GM18907 (cell line): ENCODE results near the gene PCBD2.
"Not testable (repeated sequence)": the region's sequence is repeated elsewhere in the genome, so short reads cannot be mapped to it uniquely, and the experiment has no call there.

ENCODE experiments used
- ATAC-seq: cut with Tn5 transposase; IDR thresholded peaks from one replicate; pipeline ENCODE4 v1.9.1; 2021; ENCODE audit warnings: mild to moderate bottlenecking, moderate library complexity; ENCODE audit not compliant: unreplicated experiment

The PCBD2 gene

DNA sequence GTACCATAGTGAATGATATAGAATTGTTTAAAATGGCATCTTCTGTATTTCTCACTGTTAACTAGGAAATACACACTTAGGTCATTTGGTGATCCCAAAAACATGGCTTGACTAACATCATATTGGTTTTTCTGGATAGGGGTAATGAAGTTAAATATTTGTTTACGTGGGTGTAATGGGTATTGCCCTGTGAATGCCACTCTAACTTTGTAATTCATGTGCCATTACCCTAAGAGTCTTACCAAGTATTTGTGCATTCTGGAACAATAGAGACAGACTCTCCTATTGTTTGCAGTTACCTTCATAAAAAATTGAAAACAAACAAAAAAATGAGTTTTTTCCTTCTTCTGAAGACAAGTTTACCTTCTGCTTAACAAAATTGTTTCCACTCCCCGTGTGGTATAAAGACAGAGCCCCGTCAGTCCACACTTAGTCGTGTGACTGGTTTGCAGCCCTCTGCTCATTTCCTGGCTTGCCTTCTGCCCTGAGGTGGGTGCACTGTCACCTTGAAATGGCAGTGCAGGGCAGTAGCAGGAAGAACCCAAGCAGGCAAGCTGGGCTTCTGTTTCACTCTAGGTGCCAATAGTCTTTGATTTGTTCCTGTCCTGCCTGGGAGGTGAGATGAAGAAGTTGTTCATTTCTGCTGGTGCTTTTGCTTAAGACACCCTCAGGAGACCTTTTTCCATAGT, 53.1 kb downstream of the PCBD2 start:
- no peak for ATAC-seq

- ATAC-seq, result no peak
These were observed 53.8 kb downstream of the PCBD2 start for GRCh38 chr5:134958755-134959154.

GRCh38 chr5:134963098-134963497, 58.2 kb downstream of the PCBD2 start:
- ATAC-seq, result no peak

DNA sequence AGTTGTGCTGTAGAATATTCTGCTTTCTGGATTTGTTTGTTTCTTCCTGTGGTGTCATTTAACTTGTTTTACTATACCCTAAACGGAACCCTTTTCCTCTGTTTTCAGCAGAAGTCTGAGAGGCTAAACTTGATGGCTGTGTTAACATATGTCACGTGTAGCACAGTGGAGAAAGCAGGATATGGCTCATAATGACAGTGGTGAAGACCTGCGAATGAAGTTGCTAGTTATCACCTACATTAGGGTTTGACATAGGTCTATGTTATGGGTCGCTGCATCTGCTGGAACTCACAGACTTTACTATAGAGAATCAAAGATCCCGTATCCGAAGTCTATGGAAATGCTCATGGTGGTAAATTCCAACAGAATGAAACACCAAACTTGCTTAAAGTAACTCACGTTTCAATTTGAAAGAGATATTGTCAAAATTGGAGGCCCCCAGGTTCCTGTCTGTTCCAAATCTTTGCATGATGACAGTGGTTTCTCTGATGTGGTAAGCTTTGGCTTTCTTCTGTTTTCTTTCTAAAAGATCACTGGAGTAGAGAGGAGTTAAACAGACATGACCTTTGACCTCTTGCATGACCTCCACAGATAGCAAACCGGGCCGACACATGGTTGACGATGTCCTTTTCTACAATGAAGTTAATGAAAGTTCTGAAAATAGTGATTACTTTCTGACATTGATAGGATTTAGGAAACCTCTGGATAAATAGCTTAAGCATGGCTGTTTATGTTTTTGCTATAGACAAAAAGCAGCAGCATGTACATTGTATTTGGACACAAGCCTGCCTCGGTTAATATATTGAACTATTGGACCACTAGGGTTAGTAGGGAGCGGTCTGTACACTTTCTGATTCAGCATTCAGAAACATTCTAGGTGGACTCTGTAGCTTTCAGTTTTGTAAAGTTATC, 59.7 kb downstream of the PCBD2 start:
- ATAC-seq, result no peak

GRCh38 chr5:134965271-134965825, 60.4 kb downstream of the PCBD2 start:
- no peak for ATAC-seq

DNA sequence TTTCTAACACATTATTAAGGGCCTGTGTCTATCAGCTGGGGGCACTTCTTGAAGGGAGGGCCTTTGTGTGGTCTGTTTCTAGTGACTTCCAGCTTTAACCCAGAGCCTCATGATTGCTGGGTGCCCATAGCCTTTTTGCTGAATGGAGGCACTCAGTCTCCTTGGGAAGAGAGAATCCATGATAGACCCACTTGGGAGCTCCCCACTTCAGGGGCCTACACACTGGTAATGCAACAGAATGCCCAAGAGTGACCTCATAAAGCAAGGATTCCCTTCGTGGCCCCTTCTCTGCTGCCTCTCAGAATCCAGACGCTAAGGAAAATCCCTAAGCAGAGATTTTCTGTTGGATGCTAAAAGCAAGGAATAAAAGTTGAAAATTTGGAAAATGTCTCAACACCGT, 62.7 kb downstream of the PCBD2 start, which contains the start of gene CATSPER3:
Gene CATSPER3 (plus strand): TSS at position 301 of the 400 bp plus-strand sequence. CDS start 85 bp downstream, at position 386.
- ATAC-seq, result no peak

DNA sequence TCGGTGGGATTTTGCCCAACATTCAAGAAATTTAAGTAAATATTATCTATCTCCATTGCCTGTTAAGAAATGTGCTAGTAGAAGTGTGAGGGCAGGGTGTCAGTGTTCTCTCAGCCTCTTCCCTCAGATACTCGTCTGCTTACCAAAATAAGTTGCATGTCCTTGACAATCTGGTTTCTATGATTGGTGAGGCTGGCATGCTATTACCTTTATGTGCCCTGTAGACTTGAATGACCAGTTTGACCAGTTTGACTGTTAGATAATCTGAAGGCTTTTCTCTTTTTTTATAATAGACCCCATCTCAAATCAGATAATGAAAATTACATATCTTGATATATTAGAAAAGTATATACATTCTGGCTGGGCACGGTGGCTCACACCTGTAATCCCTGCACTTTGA, 63.1 kb downstream of the PCBD2 start:
- no peak for ATAC-seq

- ATAC-seq, result no peak
These were observed 64.2 kb downstream of the PCBD2 start for GRCh38 chr5:134969166-134969565.

- ATAC-seq, result peak; percentile 84
These were observed 70.3 kb downstream of the PCBD2 start for GRCh38 chr5:134975078-134975715.

GRCh38 chr5:134975843-134976242, 70.9 kb downstream of the PCBD2 start:
- ATAC-seq, result no peak

DNA sequence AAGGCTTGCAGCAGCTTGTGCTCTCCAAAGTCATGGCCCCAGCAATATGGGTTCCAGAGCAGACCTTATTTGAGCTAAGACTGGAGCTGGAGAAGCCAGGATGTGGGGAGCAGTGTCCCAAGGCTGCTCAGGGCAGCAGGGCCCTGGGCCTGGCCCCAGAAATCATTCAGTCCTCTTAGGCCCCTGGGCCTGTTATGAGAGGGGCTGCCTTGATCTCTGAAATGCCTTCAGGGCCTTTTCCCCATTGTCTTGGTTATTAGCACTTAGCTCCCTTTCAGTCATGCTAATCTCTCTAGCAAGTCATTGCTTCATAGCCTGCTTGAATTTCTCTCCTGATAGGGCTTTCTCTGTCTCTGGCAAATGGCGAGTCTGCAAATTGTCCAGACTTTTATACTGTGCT, 71.9 kb downstream of the PCBD2 start:
- no peak for ATAC-seq

DNA sequence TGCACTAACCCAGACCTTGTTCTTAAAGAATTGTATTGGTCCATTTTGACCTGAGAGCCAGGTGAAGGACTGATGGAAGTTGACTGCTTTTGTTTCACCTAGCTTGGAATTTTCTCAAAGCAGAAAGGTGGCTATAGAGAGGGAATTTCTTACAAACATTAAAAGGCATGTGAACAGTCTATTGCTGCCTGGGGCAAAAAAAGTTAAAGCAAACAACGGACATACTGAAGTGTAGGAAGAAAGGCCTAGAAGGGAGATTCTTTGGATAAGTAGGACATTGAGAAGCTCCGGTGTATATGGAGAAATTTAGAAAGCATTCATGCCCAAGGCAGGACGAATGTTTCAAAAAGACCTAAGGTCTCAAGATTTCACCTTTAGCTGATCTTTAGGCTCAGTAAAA, 74.5 kb downstream of the PCBD2 start:
- no peak for ATAC-seq

DNA sequence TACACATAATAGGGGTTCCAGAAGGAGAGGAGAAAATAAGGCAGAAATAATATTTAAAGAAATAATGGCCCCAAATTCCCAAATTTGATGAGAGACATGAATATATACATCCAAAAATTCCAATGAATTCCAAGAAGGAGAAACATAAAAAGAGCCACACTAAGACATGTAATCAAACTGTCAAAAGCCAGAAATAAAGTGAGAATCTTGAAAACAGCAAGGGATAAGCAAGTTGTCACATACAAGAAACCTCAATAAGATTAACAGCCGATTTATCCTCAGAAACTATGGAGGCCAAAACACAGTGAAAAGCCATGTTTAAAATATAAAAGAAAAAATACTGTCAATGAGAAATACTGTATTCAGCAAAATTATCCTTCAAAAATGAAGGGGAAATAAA, 77.3 kb downstream of the PCBD2 start:
- ATAC-seq, result no peak

DNA sequence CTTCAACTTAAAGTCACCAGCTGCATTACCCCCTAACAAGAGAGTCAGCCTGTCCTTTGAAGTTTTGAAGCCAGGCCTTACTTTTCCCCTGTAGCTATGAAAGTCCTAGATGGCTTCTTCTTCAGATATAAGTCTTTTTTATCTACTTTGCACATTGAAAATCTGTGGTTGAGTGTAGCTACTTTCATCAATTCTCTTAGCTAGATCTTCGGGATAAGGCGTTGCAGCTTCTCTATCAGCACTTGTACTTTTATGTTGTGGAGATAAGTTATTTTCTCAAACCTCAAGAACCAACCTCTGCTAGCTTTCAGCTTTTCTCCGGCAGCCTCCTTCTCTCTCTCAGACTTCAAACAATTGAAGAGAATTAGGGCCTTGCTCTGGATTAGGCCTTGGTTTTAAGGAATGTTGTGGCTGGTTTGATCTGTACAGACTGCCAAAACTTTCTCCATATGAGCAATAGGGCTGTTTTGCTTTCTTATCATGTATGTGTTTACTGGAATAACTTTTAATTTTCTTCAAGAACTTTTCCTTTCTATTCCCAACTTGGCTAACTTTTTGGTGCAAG, 84.4 kb downstream of the PCBD2 start:
- ATAC-seq, result no peak

DNA sequence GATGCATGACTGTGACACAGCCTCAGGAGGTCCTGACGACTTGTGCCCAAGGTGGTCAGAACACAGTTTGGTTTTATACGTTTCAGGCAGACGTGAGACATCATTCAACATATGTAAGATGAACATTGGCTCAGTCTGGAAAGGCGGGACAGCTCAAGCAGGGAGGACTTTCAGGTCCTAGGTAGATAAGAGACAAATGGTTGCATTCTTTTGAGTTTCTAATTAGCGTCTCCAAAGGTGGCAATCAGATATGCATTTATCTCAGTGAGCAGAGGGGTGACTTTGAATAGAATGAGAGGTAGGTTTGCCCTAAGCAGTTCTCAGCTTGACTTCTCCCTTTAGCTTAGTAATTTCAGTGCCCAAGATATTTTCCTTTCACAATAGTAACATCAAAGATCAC, 85.3 kb downstream of the PCBD2 start:
- not testable (repeated sequence) for ATAC-seq

DNA sequence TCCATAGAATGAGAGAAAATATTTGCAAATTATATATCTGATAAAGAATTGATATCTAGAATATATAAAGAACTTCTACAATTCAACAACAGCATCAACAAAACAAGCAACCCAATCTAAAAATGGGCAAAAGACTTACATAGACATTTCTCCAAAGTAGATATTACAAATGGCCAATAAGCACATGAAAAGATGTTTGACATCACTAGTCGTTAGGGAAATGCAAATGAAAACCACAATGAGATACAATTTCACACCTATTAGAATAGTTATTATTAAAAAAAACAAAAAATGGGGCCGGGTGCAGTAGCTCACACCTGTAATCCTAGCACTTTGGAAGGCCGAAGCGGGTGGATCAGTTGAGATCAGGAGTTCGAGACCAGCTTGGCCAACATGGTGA, 87.2 kb downstream of the PCBD2 start:
- ATAC-seq, result no peak

GRCh38 chr5:134993161-134993560, 88.2 kb downstream of the PCBD2 start:
- no peak for ATAC-seq

DNA sequence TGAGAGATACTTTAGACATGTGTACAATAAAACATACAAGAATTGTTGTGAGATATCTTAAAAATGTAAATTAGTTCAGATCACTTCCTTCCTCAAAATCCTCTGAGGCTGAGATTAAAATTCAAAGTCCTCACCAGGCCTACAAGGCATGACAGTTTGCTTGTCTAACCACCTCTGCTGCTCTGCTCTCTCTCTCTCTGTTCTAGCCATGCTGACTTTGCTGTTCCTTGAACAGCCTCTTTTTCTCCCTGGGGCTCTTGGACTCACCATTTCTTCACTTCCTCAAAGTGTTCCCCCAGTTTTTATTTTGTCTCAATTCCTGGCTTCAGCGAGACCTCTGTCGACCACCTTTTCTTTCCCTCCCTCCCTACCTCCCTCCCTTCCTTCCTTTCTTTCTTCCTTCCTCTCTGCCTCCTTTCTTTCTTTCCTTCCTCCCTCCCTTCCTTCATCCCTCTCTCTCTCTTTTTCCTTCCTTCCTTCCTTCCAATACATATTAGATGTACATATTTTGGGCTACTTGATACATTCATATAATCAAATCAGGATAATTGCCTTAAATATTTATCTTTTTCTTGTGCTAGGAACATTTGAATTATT, 89.7 kb downstream of the PCBD2 start:
- no peak for ATAC-seq

- ATAC-seq, result no peak
These were observed 91.0 kb downstream of the PCBD2 start for GRCh38 chr5:134995850-134996402.

GRCh38 chr5:134997015-134997414, 92.1 kb downstream of the PCBD2 start:
- no peak for ATAC-seq
